ENCODE data around the gene USP36.
"Not testable (repeated sequence)": the region's sequence is repeated elsewhere in the genome, so short reads cannot be mapped to it uniquely, and the experiment has no call there.

DNA sequence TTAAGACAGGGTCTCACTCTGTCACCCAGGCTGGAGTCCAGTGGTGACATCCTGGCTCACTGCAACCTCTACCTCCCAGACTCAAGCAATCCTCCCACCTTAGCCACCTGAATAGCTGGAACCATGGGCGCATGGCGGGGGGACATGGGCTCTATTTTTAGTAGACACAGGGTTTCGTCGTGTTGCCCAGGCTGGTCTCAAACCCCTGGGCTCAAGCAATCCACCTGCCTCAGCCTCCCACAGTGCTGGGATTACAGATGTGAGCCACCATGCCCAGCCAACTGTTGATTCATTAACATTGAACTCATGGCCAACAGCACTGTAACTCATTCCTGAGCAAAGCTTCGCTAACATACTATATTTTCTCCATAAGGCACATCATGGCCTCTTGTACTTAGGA lies 89.6 kb downstream of the USP36 start:
- not testable (repeated sequence) for TF ChIP-seq EZH2 (IDR thresholded peaks at IDR 0.05; ENCODE audit: low read length, unreplicated experiment); EZH2phosphoT487 (IDR thresholded peaks at IDR 0.05; ENCODE audit: borderline replicate concordance, low read length)
- TF ChIP-seq, protein P1, sequence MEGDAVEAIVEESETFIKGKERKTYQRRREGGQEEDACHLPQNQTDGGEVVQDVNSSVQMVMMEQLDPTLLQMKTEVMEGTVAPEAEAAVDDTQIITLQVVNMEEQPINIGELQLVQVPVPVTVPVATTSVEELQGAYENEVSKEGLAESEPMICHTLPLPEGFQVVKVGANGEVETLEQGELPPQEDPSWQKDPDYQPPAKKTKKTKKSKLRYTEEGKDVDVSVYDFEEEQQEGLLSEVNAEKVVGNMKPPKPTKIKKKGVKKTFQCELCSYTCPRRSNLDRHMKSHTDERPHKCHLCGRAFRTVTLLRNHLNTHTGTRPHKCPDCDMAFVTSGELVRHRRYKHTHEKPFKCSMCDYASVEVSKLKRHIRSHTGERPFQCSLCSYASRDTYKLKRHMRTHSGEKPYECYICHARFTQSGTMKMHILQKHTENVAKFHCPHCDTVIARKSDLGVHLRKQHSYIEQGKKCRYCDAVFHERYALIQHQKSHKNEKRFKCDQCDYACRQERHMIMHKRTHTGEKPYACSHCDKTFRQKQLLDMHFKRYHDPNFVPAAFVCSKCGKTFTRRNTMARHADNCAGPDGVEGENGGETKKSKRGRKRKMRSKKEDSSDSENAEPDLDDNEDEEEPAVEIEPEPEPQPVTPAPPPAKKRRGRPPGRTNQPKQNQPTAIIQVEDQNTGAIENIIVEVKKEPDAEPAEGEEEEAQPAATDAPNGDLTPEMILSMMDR (conservative IDR thresholded peaks at IDR 0.05; ENCODE audit: low read depth, low read length) = not testable (repeated sequence)
